ENCODE measurements around the gene ZNF683. TPM values are rescaled to one million over a fixed set of nuclear protein-coding genes. Genes with fewer than 3 reads are reported as not detected.

ZNF683 gene
- polyA plus RNA-seq, 3 donors: not detected

GRCh38 chr1:26315874-26316850 is 56.4 kb downstream of the ZNF683 start:
- DNase-seq (ENCODE audit: low read depth in 3 of 3, low spot score in 2 of 3): no peak

- DNase-seq (ENCODE audit: low read depth in 3 of 3, low spot score in 2 of 3): no peak
These were observed 58.0 kb downstream of the ZNF683 start for GRCh38 chr1:26314501-26314900.

Other genes with a start within 250 kb of the ZNF683 start
- gene FAM110D, start 213.7 kb downstream of the ZNF683 start, polyA plus RNA-seq (ENCODE audit: insufficient read length in 3 of 3): 1 to 10 TPM; 1.2 to 1.3 (median 1.2) TPM
- under 1 TPM in 1 of 3 donors, not detected in 2; 0.38 TPM for gene C1orf232, start 203.8 kb downstream of the ZNF683 start, polyA plus RNA-seq (ENCODE audit: insufficient read length in 3 of 3)
- 10 to 100 TPM; 12.4 to 15.4 (median 13.1) TPM for gene ZNF593, start 202.8 kb downstream of the ZNF683 start, polyA plus RNA-seq (ENCODE audit: insufficient read length in 3 of 3)
- gene ZNF593OS, start 200.9 kb downstream of the ZNF683 start, polyA plus RNA-seq (ENCODE audit: insufficient read length in 3 of 3): under 1 TPM; 0.42 to 0.62 (median 0.60) TPM
- gene CNKSR1, start 195.3 kb downstream of the ZNF683 start, polyA plus RNA-seq (ENCODE audit: insufficient read length in 3 of 3): 10 to 100 TPM in 2 of 3 donors, 1 to 10 TPM in 1; 9.0 to 11.7 (median 10.3) TPM
- under 1 TPM in 1 of 3 donors, not detected in 2; 0.10 TPM for gene CATSPER4, start 182.1 kb downstream of the ZNF683 start, polyA plus RNA-seq (ENCODE audit: insufficient read length in 3 of 3)
- 10 to 100 TPM; 13.7 to 18.9 (median 15.0) TPM for gene CEP85, start 138.6 kb downstream of the ZNF683 start, polyA plus RNA-seq (ENCODE audit: insufficient read length in 3 of 3)
- gene SH3BGRL3, start 92.7 kb downstream of the ZNF683 start, polyA plus RNA-seq (ENCODE audit: insufficient read length in 3 of 3): 100 to 1,000 TPM in 1 of 3 donors, 10 to 100 TPM in 2; 83.5 to 110 (median 94.5) TPM
- gene UBXN11, start 66.1 kb downstream of the ZNF683 start, polyA plus RNA-seq (ENCODE audit: insufficient read length in 3 of 3): 10 to 100 TPM; 33.2 to 35.5 (median 35.3) TPM
- 1 to 10 TPM; 2.8 to 7.9 (median 5.3) TPM for gene CD52, start 54.8 kb downstream of the ZNF683 start, polyA plus RNA-seq (ENCODE audit: insufficient read length in 3 of 3)
- 1 to 10 TPM in 1 of 3 donors, under 1 TPM in 2; 0.46 to 1.0 (median 0.80) TPM for gene CRYBG2, start 18.6 kb downstream of the ZNF683 start, polyA plus RNA-seq (ENCODE audit: insufficient read length in 3 of 3)
- gene LIN28A, start 38.1 kb upstream of the ZNF683 start, polyA plus RNA-seq (ENCODE audit: insufficient read length in 3 of 3): under 1 TPM in 2 of 3 donors, not detected in 1; 0.06 to 0.07 TPM
- 10 to 100 TPM; 32.4 to 37.1 (median 36.1) TPM for gene DHDDS, start 59.6 kb upstream of the ZNF683 start, polyA plus RNA-seq (ENCODE audit: insufficient read length in 3 of 3)
- 1,000 to 10,000 TPM; 1,175 to 1,202 (median 1,200) TPM for gene HMGN2, start 99.7 kb upstream of the ZNF683 start, polyA plus RNA-seq (ENCODE audit: insufficient read length in 3 of 3)
- gene RPS6KA1, start 157.0 kb upstream of the ZNF683 start, polyA plus RNA-seq (ENCODE audit: insufficient read length in 3 of 3): 10 to 100 TPM; 19.8 to 22.9 (median 21.6) TPM